T-helper 1 cell (primary cell): ENCODE data around the gene MCF2L2.

Experiments
- DNase-seq, 5 donors: peaks; one replicate each; pipeline ENCODE4 v3.0.0-alpha.2; 2012 to 2020

The MCF2L2 gene

GRCh38 chr3:183288117-183288516, 140.3 kb downstream of the MCF2L2 start:
- no peak for DNase-seq

DNA sequence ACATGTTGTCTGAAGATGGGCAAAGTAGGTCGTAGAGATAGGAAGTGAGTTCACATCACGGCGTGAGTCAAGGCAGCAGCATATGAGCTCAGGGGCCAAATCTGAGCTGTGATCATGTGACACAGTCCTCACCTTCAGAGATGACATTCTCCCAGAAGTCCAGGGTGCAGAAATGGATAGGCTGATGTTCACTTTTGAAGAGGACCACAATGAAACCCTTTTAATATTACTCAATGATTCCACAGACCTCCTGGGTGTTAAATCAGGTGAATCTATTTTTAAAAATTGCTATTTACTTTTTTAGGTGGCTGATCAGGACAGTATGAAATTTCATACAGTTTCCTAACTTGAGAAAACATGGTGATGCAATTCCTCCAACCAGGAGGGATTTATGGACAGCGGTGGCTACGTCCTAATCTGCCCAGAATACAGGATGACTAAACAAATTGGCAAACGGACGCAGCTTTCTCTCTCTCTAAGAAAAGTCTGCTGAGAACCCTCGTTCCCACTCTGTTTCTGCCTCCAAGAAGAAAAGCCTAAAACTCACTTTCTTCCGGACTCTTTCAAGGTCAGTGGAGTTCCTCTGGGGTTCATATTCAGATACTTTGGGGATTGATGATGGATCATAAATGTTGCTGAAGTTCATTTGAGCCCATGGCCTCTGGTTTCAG, 141.0 kb downstream of the MCF2L2 start:
- DNase-seq, result no peak

DNA sequence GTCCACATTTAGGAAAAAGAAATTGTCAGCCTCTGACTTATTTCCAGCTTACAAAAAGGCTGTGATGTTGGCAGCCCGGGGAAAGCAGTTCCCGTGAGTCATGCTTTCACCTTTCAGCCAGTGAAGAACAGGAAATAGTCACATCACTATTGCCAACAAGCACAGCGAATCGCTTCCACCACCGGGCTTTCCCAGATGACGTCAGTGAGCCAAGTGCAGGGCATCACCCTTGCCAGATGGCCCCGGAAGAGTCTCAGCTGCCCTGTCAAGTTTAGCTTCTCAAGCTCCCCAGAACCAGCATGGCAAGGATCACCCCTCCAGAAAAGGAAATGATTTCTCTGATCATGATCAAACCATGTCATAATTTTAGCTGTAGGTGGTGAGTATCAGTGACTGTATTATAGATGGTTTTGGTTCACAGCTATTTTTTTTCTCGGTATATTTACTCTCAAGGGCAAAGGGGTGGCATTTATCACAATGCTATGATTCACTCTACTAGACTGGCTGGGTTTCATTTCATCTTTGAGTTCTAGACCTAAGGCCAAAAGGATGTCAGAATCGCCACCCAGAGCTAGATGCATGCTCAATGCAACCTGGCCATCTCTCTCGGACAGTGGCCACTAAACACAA, 142.5 kb downstream of the MCF2L2 start:
- peak; percentile 80 to 96 (median 86) for DNase-seq

GRCh38 chr3:183285318-183285717, 143.1 kb downstream of the MCF2L2 start:
- DNase-seq, result no peak

GRCh38 chr3:183284570-183284969, 143.8 kb downstream of the MCF2L2 start:
- no peak for DNase-seq

DNA sequence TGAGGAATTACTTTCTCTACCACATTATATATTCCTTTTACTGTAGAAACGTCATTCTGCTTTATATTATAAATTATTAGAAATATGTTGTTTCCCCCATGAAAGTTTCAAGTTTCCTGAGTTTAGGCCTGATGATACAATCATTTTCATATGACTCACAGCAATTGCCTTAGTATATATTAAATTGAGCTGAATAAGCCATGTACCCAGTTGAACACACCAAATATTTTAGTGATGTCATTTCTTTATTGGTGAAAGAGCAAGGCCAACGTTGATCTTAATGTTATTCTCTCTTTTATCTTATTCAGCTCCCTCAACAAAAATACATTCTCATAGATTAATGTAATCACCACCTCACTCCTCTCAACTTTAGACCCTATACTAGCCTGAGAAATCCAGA, 144.5 kb downstream of the MCF2L2 start:
- DNase-seq, result no peak

DNA sequence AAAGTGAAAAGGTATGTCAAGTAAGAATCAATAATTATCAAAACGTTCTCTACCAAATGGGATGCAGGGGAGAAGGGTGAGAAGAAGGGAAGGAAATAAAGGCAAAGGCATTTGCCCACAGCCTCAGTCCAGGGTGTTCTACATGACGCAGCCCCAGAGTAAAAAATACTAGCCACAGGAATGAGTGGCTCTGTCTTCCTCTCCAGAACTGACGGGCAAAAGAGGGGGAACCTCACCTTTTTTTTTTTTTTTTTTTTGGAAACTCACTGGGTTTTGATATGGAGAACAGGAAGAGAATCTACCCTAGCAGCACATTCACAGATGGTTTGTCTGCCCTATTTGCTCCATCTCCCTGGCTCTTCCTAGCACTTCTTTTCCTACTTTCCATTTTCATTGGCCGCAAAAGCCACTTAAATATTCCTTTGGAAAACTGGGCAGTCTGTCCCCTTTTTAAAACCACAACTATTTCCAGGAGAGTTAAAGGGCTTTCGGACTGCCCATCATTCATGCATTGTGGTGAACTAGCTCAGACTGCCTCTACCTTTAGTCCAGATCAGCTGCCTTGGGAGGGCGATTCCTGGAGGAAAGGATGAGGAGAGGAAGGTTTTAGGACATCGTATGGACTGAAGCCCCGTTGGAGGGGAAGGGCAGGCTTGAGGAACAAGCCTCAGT, 147.2 kb downstream of the MCF2L2 start:
- no peak for DNase-seq

DNA sequence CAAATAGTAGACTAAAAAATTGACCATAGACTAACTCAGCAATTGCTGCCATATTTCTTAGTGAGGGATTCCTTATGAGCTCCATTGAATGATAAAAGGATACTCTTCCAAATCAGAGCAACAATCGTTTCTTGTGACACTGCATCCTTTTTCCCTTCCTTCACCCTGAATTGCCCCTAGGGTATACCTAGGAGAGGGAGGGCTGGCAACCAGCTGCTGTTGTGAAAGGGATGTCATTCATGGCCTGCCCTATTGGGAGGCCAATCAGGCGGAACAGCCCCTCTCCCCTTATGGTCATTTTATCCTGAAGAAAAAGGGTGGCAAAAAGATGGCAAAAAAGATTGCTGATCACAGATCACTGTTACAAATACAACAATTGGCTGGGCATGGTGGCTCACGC, 149.0 kb downstream of the MCF2L2 start:
- DNase-seq, result no peak

- no peak for DNase-seq
Measured at GRCh38 chr3:183278479-183279088, 149.8 kb downstream of the MCF2L2 start.

DNA sequence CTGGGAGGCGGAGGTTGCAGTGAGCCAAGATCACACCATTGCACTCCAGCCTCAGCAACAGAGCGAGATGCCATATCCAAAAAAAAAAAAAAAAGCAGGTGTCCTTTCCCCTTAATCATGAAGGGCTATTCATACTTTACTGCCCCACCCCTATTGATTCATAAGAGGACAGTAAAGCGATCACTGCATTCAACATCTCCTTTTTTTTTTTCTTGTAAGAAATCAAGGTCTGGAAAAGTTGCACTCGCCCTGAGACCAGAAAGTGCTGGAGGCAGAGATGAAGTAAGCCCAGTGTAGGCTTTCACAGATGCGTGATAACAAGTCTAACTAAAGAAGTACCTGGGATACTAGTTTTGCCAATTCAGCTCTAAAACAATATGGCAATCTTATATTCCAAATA, 151.2 kb downstream of the MCF2L2 start:
- no peak for DNase-seq

- DNase-seq, result no peak
Measured at GRCh38 chr3:183275937-183276336, 152.5 kb downstream of the MCF2L2 start.

GRCh38 chr3:183275418-183275817, 153.0 kb downstream of the MCF2L2 start:
- DNase-seq, result no peak

GRCh38 chr3:183274609-183275008, 153.8 kb downstream of the MCF2L2 start:
- DNase-seq, result no peak

- DNase-seq, result no peak
Measured at GRCh38 chr3:183272791-183273190, 155.6 kb downstream of the MCF2L2 start.

DNA sequence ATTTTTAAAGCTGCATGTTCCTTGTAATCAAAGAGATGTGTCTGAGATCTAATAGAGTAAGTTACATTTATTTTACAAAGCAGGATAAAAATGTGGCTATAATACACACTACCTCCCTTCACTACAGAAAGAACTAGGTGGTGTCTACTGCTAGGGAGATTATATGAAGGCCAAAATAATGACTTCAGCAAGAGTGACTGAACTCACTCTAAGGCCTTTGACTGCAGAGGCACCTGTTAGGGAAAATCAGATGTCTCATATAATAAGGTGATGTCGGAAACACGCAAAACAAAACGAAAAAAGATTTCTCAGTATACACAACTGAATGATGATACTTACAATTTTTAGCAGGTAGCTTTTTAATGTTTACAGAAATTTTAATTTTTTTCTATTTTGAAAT, 156.3 kb downstream of the MCF2L2 start:
- DNase-seq, result no peak

DNA sequence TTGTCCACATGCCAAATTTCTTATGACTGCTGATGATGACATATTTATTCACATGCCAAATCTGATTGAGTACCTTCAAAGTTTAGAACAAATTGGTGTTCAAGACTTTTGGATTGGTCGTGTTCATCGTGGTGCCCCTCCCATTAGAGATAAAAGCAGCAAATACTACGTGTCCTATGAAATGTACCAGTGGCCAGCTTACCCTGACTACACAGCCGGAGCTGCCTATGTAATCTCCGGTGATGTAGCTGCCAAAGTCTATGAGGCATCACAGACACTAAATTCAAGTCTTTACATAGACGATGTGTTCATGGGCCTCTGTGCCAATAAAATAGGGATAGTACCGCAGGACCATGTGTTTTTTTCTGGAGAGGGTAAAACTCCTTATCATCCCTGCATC, 158.1 kb downstream of the MCF2L2 start:
- no peak for DNase-seq

DNA sequence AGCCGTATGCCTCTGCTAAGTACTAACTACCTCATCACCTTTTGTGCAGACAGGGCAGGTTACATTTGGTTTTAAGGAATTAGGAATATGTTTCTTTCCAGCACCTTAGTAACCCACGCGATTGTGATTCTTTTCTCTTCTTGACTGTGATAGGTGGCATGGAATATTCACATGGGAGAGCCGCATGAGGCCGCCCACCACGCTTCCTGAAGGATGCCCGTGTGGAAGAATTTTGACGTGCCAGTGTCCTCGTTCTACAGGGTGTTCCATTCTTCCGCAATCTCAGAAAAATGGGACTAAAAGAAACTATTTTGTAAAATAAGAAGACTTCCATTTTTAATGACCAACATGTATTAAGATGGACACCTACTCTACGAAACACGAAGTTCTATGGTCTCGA, 159.1 kb downstream of the MCF2L2 start:
- no peak for DNase-seq

DNA sequence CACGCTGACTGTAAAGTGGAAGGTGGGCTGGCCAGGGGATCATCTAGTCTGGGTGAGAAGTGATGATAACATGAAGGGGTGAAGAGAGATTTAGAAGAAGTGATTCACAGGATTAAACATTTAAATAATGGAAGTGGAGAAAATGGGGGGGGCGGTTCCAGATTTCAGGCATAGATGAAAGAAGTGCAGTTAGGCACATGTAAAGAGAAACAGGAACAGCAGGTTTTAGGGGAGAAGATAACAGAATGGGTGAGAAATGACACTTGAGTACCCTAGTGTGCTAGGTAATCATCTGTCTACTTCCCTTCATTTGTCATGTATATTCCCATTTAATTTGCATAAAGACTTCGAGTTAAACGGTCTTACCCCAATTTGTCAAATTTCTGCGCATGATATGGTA, 160.1 kb downstream of the MCF2L2 start:
- no peak for DNase-seq

- no peak for DNase-seq
Measured at GRCh38 chr3:183267140-183267539, 161.3 kb downstream of the MCF2L2 start.

DNA sequence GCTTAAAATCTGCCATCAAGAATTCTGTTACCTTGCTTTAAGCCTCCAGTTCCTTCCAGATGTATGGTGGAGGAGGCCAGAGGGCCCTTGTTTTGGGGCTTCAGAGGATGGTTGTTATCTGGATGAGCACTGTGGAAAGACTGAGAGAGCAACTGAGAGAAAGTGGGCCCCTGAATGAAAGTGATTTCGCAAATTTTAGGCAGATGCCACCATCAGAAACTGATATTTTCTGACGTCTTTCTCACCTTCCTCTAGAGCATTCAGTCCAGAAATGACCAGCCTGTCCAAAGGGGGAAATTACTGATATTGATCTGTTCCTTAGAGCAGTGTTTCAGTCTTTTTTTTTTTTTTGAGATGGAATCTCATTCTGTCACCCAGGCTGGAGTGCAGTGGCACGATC, 162.0 kb downstream of the MCF2L2 start:
- no peak for DNase-seq

GRCh38 chr3:183265834-183266417, 162.5 kb downstream of the MCF2L2 start:
- peak in 1 of 5 donors; percentile 54 for DNase-seq

- no peak for DNase-seq
Measured at GRCh38 chr3:183265157-183265642, 163.2 kb downstream of the MCF2L2 start.

DNA sequence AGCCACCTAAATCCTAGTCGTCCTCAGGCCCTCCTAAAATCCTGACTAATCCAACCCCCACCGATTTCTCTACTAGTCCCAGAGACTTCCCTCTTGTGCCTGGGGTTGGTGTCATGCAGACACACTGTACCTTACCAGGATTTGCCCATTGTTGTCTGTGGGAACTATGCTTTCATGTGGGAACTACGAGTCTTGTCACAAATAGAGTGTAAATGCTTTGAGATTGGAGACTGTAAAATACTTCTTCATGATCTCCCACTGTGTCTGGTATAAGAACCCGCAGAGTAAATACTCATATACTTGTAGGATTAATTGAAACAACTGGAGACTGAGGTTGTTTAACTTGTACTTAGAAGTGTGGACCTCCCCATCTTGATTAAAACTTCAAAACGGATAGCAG, 164.2 kb downstream of the MCF2L2 start:
- no peak for DNase-seq
